Measurements from ENCODE around the gene LSMEM2.

LSMEM2 gene

DNA sequence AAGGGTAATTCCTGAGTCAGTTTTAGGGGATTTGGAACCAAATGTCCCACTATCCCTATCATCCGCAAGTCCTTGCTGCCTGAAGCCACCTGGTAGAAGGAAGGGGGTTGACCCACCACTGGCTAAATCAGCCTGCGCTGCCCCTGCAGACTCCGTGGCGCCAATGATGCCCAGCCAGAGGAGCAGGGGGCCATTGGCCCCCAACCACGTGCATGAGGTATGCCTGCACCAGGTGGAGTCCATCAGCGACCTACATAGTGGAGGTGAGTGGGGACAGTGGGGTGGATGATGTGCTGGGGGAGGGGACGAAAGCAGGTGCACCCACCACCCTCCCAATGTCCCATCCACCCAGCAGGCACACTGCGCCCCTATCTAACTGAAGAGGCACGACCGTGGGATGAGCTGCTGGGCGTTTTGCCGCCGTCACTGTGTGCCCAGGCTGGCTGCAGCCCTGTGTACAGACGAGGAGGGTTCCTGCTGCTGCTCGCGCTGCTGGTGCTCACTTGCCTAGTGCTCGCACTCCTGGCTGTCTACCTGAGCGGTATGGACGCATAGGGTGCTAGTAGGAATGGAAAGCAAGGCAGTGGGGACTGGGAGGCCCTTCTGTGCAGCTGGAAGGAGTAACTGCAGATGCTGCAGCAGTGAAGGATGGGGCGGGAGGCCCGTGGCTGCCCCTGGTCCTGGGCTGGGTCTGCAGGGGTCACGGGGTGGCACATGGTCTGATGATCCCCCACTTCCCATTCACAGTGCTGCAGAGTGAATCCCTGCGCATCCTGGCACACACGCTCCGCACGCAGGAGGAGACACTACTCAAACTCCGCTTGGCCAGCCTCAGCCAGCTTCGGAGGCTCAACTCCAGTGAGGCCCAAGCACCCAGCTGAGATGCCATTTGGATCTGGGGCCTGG is 7.7 kb downstream of the LSMEM2 start:
- no peak for DNase-seq

DNA sequence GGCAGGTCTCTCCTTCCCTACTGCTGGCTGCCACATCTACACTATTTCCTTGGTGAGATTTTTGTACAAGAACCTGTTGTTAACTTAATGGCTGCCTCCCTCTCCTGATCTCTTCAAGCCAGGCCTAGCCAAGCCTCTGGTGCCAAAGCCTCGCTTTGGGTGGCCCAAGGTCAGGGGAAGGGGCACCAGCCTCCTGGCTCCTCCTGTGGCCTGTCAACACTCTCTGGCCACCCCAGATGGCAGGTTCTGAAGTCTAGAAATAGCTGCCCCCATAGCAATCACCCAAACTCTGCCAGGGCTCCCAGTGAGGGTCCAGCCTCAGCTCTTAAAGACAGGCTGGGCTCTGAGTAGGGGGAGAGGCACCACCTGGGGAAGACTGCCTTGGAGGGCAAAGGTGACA is 8.4 kb downstream of the LSMEM2 start:
- DNase-seq, result no peak

DNA sequence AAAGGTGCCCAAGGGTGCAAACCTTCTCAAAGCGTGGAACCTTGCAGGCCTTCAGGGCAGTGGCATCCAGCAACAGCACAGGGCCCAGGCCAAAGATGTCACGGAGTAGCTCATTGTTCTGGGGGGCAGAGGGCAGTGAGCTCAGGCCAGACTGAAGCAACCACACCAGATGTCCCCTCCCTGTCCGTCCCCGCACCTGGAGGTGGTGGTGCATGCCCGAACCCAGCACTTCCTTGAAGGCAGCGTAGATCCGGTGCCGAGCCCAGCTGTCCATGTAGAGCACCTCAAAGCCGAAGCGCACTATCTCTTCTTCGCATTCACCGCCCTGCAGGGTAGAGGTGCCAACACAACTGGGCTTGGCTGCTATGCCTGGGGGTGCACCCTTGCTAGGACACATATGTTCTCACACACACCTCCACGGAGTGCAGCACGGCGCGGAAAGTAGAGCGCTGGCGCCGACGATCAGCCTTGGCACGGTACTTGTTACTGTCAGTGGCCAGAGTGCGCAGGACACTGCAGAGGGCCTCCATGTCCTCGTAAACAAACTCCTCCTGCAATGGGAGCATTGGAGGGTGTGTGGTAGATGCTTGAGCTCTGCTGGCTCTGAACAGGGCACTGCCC is 9.6 kb downstream of the LSMEM2 start:
- DNase-seq, result no peak

DNA sequence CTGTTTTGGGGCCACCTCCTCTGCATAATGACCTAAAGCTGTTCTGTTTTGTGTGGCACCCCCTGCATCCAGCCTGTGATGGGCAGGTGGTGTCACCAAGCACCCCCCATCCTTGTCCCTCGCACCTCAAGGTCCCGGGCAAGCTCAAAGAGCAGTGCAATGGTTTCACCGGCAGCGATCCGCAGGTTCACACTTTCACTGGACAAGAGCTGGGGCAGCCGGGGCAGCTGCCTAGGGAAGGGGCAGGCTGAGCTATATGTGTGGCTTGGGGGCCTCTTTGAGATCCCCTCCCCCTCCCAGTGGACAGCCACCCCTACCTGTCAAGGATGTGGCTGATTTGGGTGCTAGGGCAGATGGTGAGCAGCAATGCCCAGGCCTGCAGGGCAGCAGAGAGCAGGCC is 10.2 kb downstream of the LSMEM2 start:
- DNase-seq, result no peak

DNA sequence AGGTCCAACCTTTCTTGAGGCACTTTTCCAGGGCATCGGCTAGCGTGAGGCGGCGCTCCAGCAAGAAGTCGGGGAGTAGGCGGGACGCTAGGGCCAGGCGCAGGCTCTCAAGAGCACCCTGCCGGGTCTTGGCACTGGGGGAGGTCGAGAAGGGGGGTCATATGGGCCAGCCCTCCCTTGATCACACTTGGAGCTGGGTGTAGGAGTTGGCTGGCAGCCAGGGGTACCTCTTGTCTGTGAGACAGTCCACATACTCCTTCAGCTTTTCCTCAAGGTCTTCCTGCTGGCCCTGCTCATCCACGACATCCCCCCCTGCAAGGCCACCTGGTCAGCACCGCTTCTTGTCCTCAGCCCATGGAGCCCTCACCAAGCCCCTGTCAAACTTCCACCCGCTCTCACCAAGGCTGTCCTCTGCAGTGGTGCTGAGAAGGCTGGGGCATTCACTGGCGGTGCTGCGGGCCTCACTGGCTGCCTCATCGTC is 11.3 kb downstream of the LSMEM2 start:
- no peak for DNase-seq

- peak; percentile 90 for DNase-seq
Observed at GRCh38 chr3:50292159-50293078, 13.5 kb downstream of the LSMEM2 start, which contains the start of gene IFRD2. Gene IFRD2, minus strand, starts transcription at chr3:50292429. Its CDS starts 155 bp downstream, at chr3:50292274.

DNA sequence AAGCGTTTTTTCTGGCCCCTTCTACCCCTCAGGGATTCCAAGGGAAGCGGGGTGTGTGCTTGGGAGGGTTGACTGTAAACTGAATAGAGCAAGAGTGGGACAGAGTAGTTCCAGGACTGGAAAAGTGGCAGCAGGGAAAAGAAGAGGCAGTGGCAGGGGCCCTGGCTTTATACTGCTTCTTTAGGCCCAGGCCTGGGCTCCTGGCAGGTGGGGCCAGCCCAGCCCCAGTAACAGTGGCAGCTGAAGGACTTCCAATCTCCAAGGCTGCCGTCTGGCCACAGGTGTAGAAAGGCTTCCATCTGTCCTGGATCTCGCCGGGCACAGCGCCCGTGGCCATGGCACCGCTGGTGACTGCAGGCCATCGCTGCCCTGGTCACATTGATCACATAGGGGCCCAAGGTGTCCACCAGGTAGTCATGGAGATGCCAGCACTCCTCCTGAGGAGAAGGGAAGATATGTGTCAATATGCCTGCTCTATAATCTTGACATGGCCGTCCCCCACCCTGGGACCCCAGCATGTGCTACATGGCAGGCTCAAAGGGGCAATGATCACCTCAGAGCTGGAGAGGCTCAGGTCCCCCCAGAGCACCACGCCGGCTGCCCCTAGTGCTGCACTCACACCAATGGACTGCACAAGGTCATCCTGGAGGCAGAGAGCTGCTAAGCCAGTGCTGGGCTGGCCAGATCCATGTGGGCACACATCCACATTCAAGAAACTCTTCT is 14.4 kb downstream of the LSMEM2 start:
- DNase-seq, result no peak

GRCh38 chr3:50294089-50294488 is 15.2 kb downstream of the LSMEM2 start:
- no peak for DNase-seq

GRCh38 chr3:50294492-50295403 is 15.9 kb downstream of the LSMEM2 start:
- DNase-seq, result no peak

GRCh38 chr3:50295553-50296431 is 16.9 kb downstream of the LSMEM2 start:
- DNase-seq, result no peak

DNA sequence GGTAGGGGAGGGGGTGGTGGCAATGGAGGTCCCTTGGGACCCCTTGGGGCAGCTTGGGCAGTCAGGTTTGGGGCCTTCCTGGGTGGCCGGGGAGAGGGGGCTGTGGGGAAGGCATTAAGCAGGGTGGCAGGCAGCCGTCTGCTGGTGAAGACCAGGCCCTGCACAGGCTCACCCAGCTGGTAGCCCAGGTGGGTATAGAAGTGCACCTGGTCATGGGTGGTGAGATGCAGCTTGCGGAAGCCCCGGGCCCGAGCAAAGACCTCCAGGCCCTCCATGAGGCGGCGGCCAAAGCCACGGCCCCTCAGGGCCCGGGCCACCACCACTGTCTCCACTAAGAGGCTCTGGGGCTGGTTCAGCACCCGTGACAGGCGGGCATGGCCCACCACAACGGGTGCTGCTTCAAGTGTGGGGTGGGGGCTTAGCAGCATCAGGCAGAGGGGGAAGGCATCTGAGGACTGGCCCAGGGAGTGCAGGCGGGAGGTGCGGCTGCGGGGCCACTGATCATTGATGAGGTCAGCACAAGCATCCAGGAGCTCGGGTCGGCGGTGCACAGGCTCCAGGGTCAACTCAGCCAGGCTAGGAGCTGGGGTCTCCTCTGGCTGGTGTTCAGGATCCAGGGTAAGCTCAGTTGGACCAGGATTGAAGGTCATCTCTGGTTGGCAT is 18.0 kb downstream of the LSMEM2 start:
- no peak for DNase-seq

DNA sequence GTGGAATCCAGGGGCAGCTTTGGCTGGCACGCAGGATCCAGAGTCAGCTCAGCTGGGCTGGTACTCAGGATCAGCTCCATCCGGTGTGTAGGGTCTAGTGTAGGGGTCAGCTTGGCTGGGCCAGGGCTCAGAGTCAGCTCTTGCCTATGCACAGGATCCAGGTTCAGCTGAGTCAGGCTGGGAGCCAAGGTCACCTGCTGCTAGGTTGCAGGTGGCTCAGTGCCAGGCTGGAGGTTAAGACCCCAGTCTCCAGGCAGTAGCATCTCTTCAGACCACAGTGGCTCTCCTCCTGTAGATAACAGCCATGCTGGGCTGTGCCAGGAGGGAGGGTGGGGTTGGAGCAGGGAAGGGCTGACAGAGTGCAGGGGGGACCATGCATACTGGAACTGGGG is 18.5 kb downstream of the LSMEM2 start:
- no peak for DNase-seq

- DNase-seq, result no peak
Observed at GRCh38 chr3:50297896-50298725, 19.2 kb downstream of the LSMEM2 start.

- peak; percentile 98 for DNase-seq
Observed at GRCh38 chr3:50298836-50299637, 20.1 kb downstream of the LSMEM2 start, which contains the start of the genes HYAL3 and NAA80. Gene HYAL3, minus strand, starts transcription at chr3:50299405. Its CDS starts 3,803 bp downstream, at chr3:50295602. Gene NAA80, minus strand, starts transcription at chr3:50299405. Its CDS starts 1,942 bp downstream, at chr3:50297463.

DNA sequence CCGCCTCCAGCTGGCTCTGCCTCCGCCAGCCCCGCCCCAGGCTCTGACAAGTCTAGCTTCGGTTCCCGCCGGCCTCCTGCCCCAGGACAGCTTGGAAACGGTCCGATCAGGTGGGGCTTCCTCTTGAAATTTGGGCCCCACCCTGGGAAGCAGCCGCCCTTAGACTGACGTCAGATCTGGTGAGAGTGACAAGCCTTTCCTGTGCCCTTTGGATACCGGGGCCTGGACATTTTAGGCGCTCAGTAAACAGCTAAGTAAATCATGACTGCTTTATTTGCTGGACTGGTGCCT is 20.7 kb downstream of the LSMEM2 start:
- no peak for DNase-seq

- no peak for DNase-seq
Observed at GRCh38 chr3:50299929-50300680, 21.2 kb downstream of the LSMEM2 start.

- DNase-seq, result no peak
Observed at GRCh38 chr3:50300681-50301254, 21.9 kb downstream of the LSMEM2 start.

Data from GOT3 (cell line).